ENCODE data around the gene IFIT1. TPM values are rescaled to one million over a fixed set of nuclear protein-coding genes. Genes with fewer than 3 reads are reported as not detected.

The IFIT1 gene
- total RNA-seq, 5 donors from 2014 or later (not counting 1 experiment from before 2014, with no cell fraction given): 1.7 to 5.5 (median 3.0) TPM

DNA sequence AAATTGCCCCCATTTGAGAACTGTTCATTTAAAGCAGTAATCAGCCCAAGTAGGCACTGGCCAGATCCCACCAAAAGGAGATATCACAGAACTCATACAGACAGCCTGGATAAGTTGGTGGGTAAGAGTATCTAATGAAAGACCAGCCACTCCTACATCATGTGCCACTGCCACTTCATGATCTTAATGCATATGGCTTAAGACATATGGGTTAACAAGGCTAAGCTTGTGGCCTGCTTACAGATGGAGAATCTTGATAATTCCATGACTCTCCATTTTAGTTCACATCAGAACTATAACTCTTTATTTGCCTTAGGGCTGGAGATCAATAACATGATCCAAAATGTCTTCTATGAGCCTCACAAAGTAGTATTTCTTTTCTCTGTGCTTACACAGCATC lies 21.3 kb upstream of the IFIT1 start:
- no peaks in the 10 kb centered on the region for H3K9me3 Mint-ChIP-seq
- POLR2A ChIA-PET: no interaction called here

DNA sequence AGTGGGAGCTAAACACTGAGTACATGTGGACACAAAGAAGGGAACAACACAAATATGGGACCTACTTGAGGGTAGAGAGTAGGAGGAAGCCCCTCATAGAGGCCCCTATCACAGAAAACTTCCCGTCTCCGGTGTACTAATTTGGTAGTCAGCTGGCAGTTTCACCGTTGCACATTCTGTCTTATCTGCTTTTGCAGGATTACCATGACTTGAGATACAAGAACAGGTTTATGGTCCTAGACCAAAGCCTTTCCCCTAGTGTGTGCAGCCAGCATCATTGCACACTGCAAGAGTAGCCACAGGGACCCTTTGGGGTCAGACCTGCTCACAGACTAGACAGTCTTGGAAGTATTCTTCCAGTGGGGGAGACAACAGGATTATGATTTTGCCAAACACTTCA lies 20.4 kb upstream of the IFIT1 start:
- H3K4me1 ChIP-seq (ENCODE audit: control insufficient read depth in 1 of 2, extremely low read depth in 1 of 2, insufficient read depth in 2 of 2, low read length in 2 of 2): peaks cover 0 to 8% of the 10 kb centered on the region in 2 experiments
- H3K9me3 ChIP-seq: no peaks in the 10 kb centered on the region
- no peak overlapping the region for H3K27ac Mint-ChIP-seq
- H3K36me3 Mint-ChIP-seq: no peaks in the 10 kb centered on the region
- ATAC-seq (replicated peaks in 1 of 4): no peak
- no peak overlapping the region for H3K27ac ChIP-seq (ENCODE audit: low read length)
- peaks cover 11 to 15% (median 13%) of the 10 kb centered on the region in 3 donors for H3K4me1 Mint-ChIP-seq
- ChIA-PET CTCF (no interaction called here), POLR2A (no interaction called here)
- no peak overlapping the region for H3K4me3 ChIP-seq (ENCODE audit: control insufficient read depth in 1 of 2, extremely low read depth in 1 of 2, low read length in 1 of 2)
- peaks cover 0 to 20% of the 10 kb centered on the region in 2 donors for H3K27me3 Mint-ChIP-seq
- H3K9me3 Mint-ChIP-seq: no peaks in the 10 kb centered on the region
- 90% methylated on average over 3 of the region's 3 CpGs for WGBS (ENCODE audit: insufficient coverage)
- DNase-seq: no peak
- no peaks in the 10 kb centered on the region for H3K36me3 ChIP-seq (ENCODE audit: control insufficient read depth in 2 of 2, extremely low read depth in 1 of 2, insufficient read depth in 1 of 2, low read length in 1 of 2)
- peaks cover 0 to 3% of the 10 kb centered on the region in 2 experiments for H3K27me3 ChIP-seq (replicated peaks in 1 of 2; ENCODE audit: control insufficient read depth in 2 of 2, extremely low read depth in 1 of 2, insufficient read depth in 2 of 2, low read length in 1 of 2)
- H3K4me3 Mint-ChIP-seq: no peak overlapping the region

More for the DNA sequence above, 21.3 kb upstream of the IFIT1 start:
- Histone ChIP-seq H3K27me3 (replicated peaks in 1 of 2; ENCODE audit: control insufficient read depth in 2 of 2, extremely low read depth in 1 of 2, insufficient read depth in 2 of 2, low read length in 1 of 2) (peaks cover 0 to 3% of the 10 kb centered on the region in 2 experiments), H3K4me1 (ENCODE audit: control insufficient read depth in 1 of 2, extremely low read depth in 1 of 2, insufficient read depth in 2 of 2, low read length in 2 of 2) (peaks cover 0 to 8% of the 10 kb centered on the region in 2 experiments), H3K36me3 (ENCODE audit: control insufficient read depth in 2 of 2, extremely low read depth in 1 of 2, insufficient read depth in 1 of 2, low read length in 1 of 2) (no peaks in the 10 kb centered on the region), H3K9me3 (no peaks in the 10 kb centered on the region), H3K4me3 (ENCODE audit: control insufficient read depth in 1 of 2, extremely low read depth in 1 of 2, low read length in 1 of 2) (no peak overlapping the region), H3K27ac (ENCODE audit: low read length) (no peak overlapping the region)
- Mint-ChIP-seq H3K36me3 (no peaks in the 10 kb centered on the region), H3K4me1 (peaks cover 11 to 17% (median 13%) of the 10 kb centered on the region in 3 donors), H3K4me3 (no peak overlapping the region), H3K27me3 (peaks cover 0 to 20% of the 10 kb centered on the region in 2 donors), H3K27ac (no peak overlapping the region)
- CTCF ChIA-PET: interaction anchor here (0.6 kb wide), 2 partner anchors 16 to 439 kb away, joined by 3 to 5 read pairs; no protein-coding TSS in a partner anchor
- ATAC-seq (replicated peaks in 1 of 4) (no peak), DNase-seq (no peak)

DNA sequence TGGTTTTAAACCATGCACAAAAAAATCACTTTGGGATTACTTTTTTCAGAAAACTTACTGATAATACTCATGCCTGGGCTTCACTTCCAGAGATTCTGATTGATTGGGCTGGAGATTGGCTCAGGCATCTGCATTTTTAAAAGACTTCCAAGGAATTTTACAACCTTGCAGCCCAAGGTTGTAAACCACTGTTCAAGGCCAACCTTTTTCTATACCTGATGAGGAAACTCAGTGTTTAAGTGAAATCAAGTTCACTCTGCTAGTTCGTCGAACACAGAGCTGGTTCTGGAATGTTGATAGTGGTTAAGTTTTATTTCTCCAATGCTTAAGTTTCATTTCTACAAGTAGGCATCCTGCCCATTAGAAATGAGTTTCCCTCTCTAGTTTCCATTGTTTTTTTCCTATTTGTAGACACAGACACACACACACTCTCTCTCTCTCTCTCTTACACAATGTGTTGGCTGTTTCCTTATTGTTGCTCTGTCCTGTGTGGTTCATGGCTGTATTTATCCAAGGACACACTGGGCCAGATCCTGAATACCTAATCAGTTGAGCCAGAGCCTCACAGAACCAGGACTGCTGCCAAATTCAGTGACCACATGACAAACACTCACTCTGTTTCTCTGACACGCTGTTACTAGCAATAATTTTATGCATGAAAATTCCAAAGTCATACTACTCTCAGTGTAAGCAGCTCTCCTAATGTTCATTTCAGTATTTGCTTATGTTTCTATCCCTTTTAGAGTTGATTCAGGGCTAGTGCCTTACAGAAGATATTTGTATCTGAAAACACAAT lies 18.3 kb upstream of the IFIT1 start:
- no peaks in the 10 kb centered on the region for H3K9me3 ChIP-seq
- no peak overlapping the region for H3K4me3 Mint-ChIP-seq
- ATAC-seq (replicated peaks in 1 of 4) (no peak), DNase-seq (no peak)
- H3K36me3 ChIP-seq (ENCODE audit: control insufficient read depth in 2 of 2, extremely low read depth in 1 of 2, insufficient read depth in 1 of 2, low read length in 1 of 2): no peaks in the 10 kb centered on the region
- peaks cover 0 to 20% of the 10 kb centered on the region in 2 donors for H3K27me3 Mint-ChIP-seq
- no peaks in the 10 kb centered on the region for H3K9me3 Mint-ChIP-seq
- ChIA-PET POLR2A (no interaction called here), CTCF (no interaction called here)
- no peak overlapping the region for H3K27ac Mint-ChIP-seq
- 80% methylated on average over 2 of the region's 3 CpGs for WGBS (ENCODE audit: insufficient coverage)
- peaks cover 0 to 3% of the 10 kb centered on the region in 2 experiments for H3K27me3 ChIP-seq (replicated peaks in 1 of 2; ENCODE audit: control insufficient read depth in 2 of 2, extremely low read depth in 1 of 2, insufficient read depth in 2 of 2, low read length in 1 of 2)
- H3K36me3 Mint-ChIP-seq: peaks cover 3% of the 10 kb centered on the region
- H3K4me1 ChIP-seq (ENCODE audit: control insufficient read depth in 1 of 2, extremely low read depth in 1 of 2, insufficient read depth in 2 of 2, low read length in 2 of 2): peaks cover 0 to 2% of the 10 kb centered on the region in 2 experiments
- H3K4me3 ChIP-seq (ENCODE audit: control insufficient read depth in 1 of 2, extremely low read depth in 1 of 2, low read length in 1 of 2): no peak overlapping the region
- peaks cover 2 to 12% (median 4%) of the 10 kb centered on the region in 3 donors for H3K4me1 Mint-ChIP-seq
- no peak overlapping the region for H3K27ac ChIP-seq (ENCODE audit: low read length)

- CTCF ChIA-PET: no interaction called here
- H3K36me3 Mint-ChIP-seq: peaks cover 3% of the 10 kb centered on the region
- ATAC-seq (replicated peaks in 1 of 4) (no peak), DNase-seq (no peak)
- H3K27me3 Mint-ChIP-seq: peaks cover 0 to 20% of the 10 kb centered on the region in 2 donors
- H3K9me3 Mint-ChIP-seq: no peaks in the 10 kb centered on the region
- no peak overlapping the region for H3K27ac Mint-ChIP-seq
- Histone ChIP-seq H3K27ac (ENCODE audit: low read length) (no peak overlapping the region), H3K4me3 (ENCODE audit: control insufficient read depth in 1 of 2, extremely low read depth in 1 of 2, low read length in 1 of 2) (no peak overlapping the region), H3K4me1 (ENCODE audit: control insufficient read depth in 1 of 2, extremely low read depth in 1 of 2, insufficient read depth in 2 of 2, low read length in 2 of 2) (no peaks in the 10 kb centered on the region), H3K27me3 (replicated peaks in 1 of 2; ENCODE audit: control insufficient read depth in 2 of 2, extremely low read depth in 1 of 2, insufficient read depth in 2 of 2, low read length in 1 of 2) (peaks cover 0 to 3% of the 10 kb centered on the region in 2 experiments), H3K36me3 (ENCODE audit: control insufficient read depth in 2 of 2, extremely low read depth in 1 of 2, insufficient read depth in 1 of 2, low read length in 1 of 2) (no peaks in the 10 kb centered on the region), H3K9me3 (no peaks in the 10 kb centered on the region)
- H3K4me3 Mint-ChIP-seq: no peak overlapping the region
- H3K4me1 Mint-ChIP-seq: peaks cover 0 to 6% (median 0%) of the 10 kb centered on the region in 3 donors
- POLR2A ChIA-PET: no interaction called here
These were observed 17.7 kb upstream of the IFIT1 start for GRCh38 chr10:89374713-89375141.

GRCh38 chr10:89377705-89378637 lies 14.5 kb upstream of the IFIT1 start, which contains the start of gene IFIT1B:
TSS of gene IFIT1B (plus strand) at chr10:89378056. CDS start at chr10:89378136, 80 bp downstream.
- Histone ChIP-seq H3K27me3 (replicated peaks in 1 of 2; ENCODE audit: control insufficient read depth in 2 of 2, extremely low read depth in 1 of 2, insufficient read depth in 2 of 2, low read length in 1 of 2) (peaks cover 0 to 3% of the 10 kb centered on the region in 2 experiments), H3K9me3 (no peaks in the 10 kb centered on the region), H3K4me3 (ENCODE audit: control insufficient read depth in 1 of 2, extremely low read depth in 1 of 2, low read length in 1 of 2) (no peak within 1 kb of the TSS), H3K27ac (ENCODE audit: low read length) (no peak within 1 kb of the TSS), H3K4me1 (ENCODE audit: control insufficient read depth in 1 of 2, extremely low read depth in 1 of 2, insufficient read depth in 2 of 2, low read length in 2 of 2) (no peaks in the 10 kb centered on the region), H3K36me3 (ENCODE audit: control insufficient read depth in 2 of 2, extremely low read depth in 1 of 2, insufficient read depth in 1 of 2, low read length in 1 of 2) (no peaks in the 10 kb centered on the region)
- Mint-ChIP-seq H3K27ac (no peak within 1 kb of the TSS), H3K4me3 (no peak within 1 kb of the TSS), H3K36me3 (peaks cover 3% of the 10 kb centered on the region), H3K27me3 (peaks cover 0 to 5% of the 10 kb centered on the region in 2 donors), H3K9me3 (no peaks in the 10 kb centered on the region), H3K4me1 (peaks cover 0 to 5% (median 0%) of the 10 kb centered on the region in 3 donors)
- POLR2A ChIA-PET: no interaction called here
- CTCF ChIA-PET: interaction anchor here (1.0 to 1.7 kb wide), 2 partner anchors 9 to 14 kb away, joined by 3 to 4 read pairs; partner anchors contain the start of gene IFIT1 (in 1 of the 2)
- ATAC-seq (replicated peaks in 1 of 4) (no peak), DNase-seq (no peak)
- WGBS (ENCODE audit: insufficient coverage): 85% methylated on average over 4 of the region's 5 CpGs

GRCh38 chr10:89379103-89379502 lies 13.3 kb upstream of the IFIT1 start:
- H3K27ac ChIP-seq (ENCODE audit: low read length): no peak overlapping the region
- no peak overlapping the region for H3K4me3 ChIP-seq (ENCODE audit: control insufficient read depth in 1 of 2, extremely low read depth in 1 of 2, low read length in 1 of 2)
- Mint-ChIP-seq H3K27ac (no peak overlapping the region), H3K4me3 (no peak overlapping the region), H3K4me1 (peaks cover 0 to 4% (median 0%) of the 10 kb centered on the region in 3 donors), H3K27me3 (peaks cover 0 to 3% of the 10 kb centered on the region in 2 donors), H3K9me3 (no peaks in the 10 kb centered on the region), H3K36me3 (peaks cover 3% of the 10 kb centered on the region)
- H3K9me3 ChIP-seq: no peaks in the 10 kb centered on the region
- CTCF ChIA-PET: interaction anchor here (0.5 to 1.7 kb wide), 4 partner anchors 9 to 951 kb away, joined by 3 to 5 read pairs (median 4); partner anchors contain the start of gene IFIT1 (in 1 of the 2)
- H3K36me3 ChIP-seq (ENCODE audit: control insufficient read depth in 2 of 2, extremely low read depth in 1 of 2, insufficient read depth in 1 of 2, low read length in 1 of 2): no peaks in the 10 kb centered on the region
- no peaks in the 10 kb centered on the region for H3K4me1 ChIP-seq (ENCODE audit: control insufficient read depth in 1 of 2, extremely low read depth in 1 of 2, insufficient read depth in 2 of 2, low read length in 2 of 2)
- DNase-seq: no peak
- POLR2A ChIA-PET: no interaction called here
- no peak for ATAC-seq (replicated peaks in 1 of 4)
- H3K27me3 ChIP-seq (replicated peaks in 1 of 2; ENCODE audit: control insufficient read depth in 2 of 2, extremely low read depth in 1 of 2, insufficient read depth in 2 of 2, low read length in 1 of 2): peaks cover 0 to 3% of the 10 kb centered on the region in 2 experiments

All from T-cell (primary cell).